Stomach (tissue), 4 donors: ENCODE measurements around the gene C19orf67.

Experiments used
- CTCF ChIP-seq, 7 experiments: fragments of 450-650 bp in 4 of 7; fragments of 200-600 bp in 3 of 7; sonication (generic) in 3 of 7; IDR thresholded peaks; one replicate each; pipeline ENCODE4 v1.5.1; 2016 to 2019; ENCODE audit warnings: antibody characterized with exemption in 7 of 7, control low read depth in 2 of 7, mild to moderate bottlenecking in 1 of 7
- EP300 ChIP-seq: sonication (generic); formaldehyde crosslinking; IDR thresholded peaks from one replicate; pipeline ENCODE4 v1.6.1; 2017; ENCODE audit warnings: antibody characterized with exemption
- POLR2A ChIP-seq, 4 donors: fragments of 450-650 bp; IDR thresholded peaks; one replicate each; pipeline ENCODE4 v1.6.1; 2016; ENCODE audit warnings: antibody characterized with exemption in 4 of 4, control low read depth in 2 of 4, mild to moderate bottlenecking in 1 of 4, moderate library complexity in 1 of 4

GRCh38 chr19:14102102-14102696 is 16.6 kb upstream of the C19orf67 start:
- no peak for TF ChIP-seq POLR2A (IDR thresholded peaks at IDR 0.05)
- TF ChIP-seq CTCF (IDR thresholded peaks at IDR 0.05), result no peak
- TF ChIP-seq EP300, result no peak
